GM21825 (cell line): ENCODE results near the gene CBFA2T3.

Experiments used
- ATAC-seq: cut with Tn5 transposase; IDR thresholded peaks from one replicate; pipeline ENCODE4 v1.9.1; 2021; ENCODE audit warnings: mild to moderate bottlenecking, moderate library complexity; ENCODE audit not compliant: unreplicated experiment

CBFA2T3 gene

GRCh38 chr16:88826070-88826840 is 150.8 kb downstream of the CBFA2T3 start:
- no peak for ATAC-seq

- ATAC-seq, result no peak
Observed at GRCh38 chr16:88825146-88825545, 151.9 kb downstream of the CBFA2T3 start.
